ENCODE results near the gene TRPM8.

Gene TRPM8

DNA sequence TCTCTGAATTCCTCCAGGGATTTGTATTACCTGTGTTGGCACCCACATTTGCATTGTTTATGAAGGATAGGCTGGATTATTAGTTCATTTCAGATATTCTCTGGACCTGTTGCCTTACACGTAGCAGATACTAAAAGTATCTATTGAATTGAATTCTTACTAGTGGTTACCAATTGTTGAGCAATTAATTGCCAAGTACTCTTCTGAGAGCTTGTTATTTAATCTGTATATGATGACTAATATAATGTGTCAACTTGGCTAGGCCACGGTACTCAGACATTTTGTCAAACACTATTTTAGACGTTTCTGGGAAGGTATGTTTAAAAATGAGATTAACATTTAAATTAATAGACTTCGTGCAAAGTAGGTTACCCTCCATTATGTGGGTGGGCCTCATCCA lies 130.9 kb downstream of the TRPM8 start:
- DNase-seq = no peak

DNA sequence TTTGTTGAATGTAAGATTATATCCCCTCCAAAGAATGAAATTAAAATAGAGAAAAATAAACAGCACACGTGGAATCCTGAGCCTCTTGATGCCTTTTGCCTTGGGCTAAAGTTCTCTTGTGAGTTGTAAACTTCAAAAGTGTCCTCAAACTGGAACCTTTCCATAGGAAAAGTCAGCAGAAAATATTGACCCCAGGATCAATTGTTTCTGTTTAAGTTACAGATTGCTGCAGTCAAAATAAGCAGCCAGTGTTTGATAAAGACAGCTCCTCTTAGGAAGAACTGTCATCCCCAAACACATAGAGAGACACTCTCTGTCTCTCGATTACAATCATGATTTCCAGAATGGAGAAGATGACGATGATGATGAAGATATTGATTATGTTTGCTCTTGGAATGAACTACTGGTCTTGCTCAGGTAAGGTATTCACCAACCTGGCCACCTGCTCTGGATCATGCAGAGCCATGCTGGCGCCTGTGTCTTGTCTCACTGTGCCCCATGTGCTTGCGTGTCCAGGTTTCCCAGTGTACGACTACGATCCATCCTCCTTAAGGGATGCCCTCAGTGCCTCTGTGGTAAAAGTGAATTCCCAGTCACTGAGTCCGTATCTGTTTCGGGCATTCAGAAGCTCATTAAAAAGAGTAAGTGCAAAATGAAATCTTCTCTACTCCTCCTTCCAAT lies 133.4 kb downstream of the TRPM8 start, which contains the start of gene SPP2:
Gene SPP2 (plus strand): TSS at position 248 of the 681 bp plus-strand sequence. CDS start 85 bp downstream, at position 333.
- DNase-seq = no peak

GRCh38 chr2:234051374-234052070 lies 134.3 kb downstream of the TRPM8 start:
- DNase-seq = no peak

GRCh38 chr2:234058881-234059280 lies 141.7 kb downstream of the TRPM8 start:
- no peak for DNase-seq

- DNase-seq = no peak
Measured at GRCh38 chr2:234060236-234060635, 143.1 kb downstream of the TRPM8 start.

GRCh38 chr2:234061624-234062257 lies 144.6 kb downstream of the TRPM8 start:
- no peak for DNase-seq

- DNase-seq = no peak
Measured at GRCh38 chr2:234066587-234066986, 149.4 kb downstream of the TRPM8 start.

Measured in C1 segment of cervical spinal cord (tissue), 14 donors.